Measurements from ENCODE around the gene KLK4.

The KLK4 gene

GRCh38 chr19:50928831-50929230 lies 17.6 kb upstream of the KLK4 start:
- no peak overlapping the region for H3K4me3 ChIP-seq (ENCODE audit: low read length)
- no peak for TF ChIP-seq CTCF (conservative IDR thresholded peaks at IDR 0.05; ENCODE audit: low read length)
- no peak for DNase-seq (ENCODE audit: low read depth)

GRCh38 chr19:50926144-50926543 lies 14.9 kb upstream of the KLK4 start:
- no peak for DNase-seq (ENCODE audit: low read depth)
- H3K4me3 ChIP-seq (ENCODE audit: low read length): no peak overlapping the region
- no peak for TF ChIP-seq CTCF (conservative IDR thresholded peaks at IDR 0.05; ENCODE audit: low read length)

GRCh38 chr19:50925734-50926133 lies 14.5 kb upstream of the KLK4 start:
- no peak for DNase-seq (ENCODE audit: low read depth)
- no peak for TF ChIP-seq CTCF (conservative IDR thresholded peaks at IDR 0.05; ENCODE audit: low read length)
- H3K4me3 ChIP-seq (ENCODE audit: low read length): no peak overlapping the region

- TF ChIP-seq CTCF (conservative IDR thresholded peaks at IDR 0.05; ENCODE audit: low read length): no peak
- DNase-seq (ENCODE audit: low read depth): no peak
- no peak overlapping the region for H3K4me3 ChIP-seq (ENCODE audit: low read length)
These were observed 13.4 kb upstream of the KLK4 start for GRCh38 chr19:50924586-50924985.

GRCh38 chr19:50922317-50922853 lies 11.2 kb upstream of the KLK4 start:
- DNase-seq (ENCODE audit: low read depth): peak; percentile 68
- no peak overlapping the region for H3K4me3 ChIP-seq (ENCODE audit: low read length)
- TF ChIP-seq CTCF (conservative IDR thresholded peaks at IDR 0.05; ENCODE audit: low read length): peak; percentile 86

- TF ChIP-seq CTCF (conservative IDR thresholded peaks at IDR 0.05; ENCODE audit: low read length): no peak
- DNase-seq (ENCODE audit: low read depth): peak; percentile 36
- H3K4me3 ChIP-seq (ENCODE audit: low read length): no peak overlapping the region
These were observed 10.5 kb upstream of the KLK4 start for GRCh38 chr19:50921426-50922316.

- no peak overlapping the region for H3K4me3 ChIP-seq (ENCODE audit: low read length)
- TF ChIP-seq CTCF (conservative IDR thresholded peaks at IDR 0.05; ENCODE audit: low read length): no peak
- DNase-seq (ENCODE audit: low read depth): no peak
These were observed 4.9 kb upstream of the KLK4 start for GRCh38 chr19:50916069-50916468.
